Hepatocyte (in vitro differentiated cells): ENCODE results near the gene LRMDA. TPM values are rescaled to one million over a fixed set of nuclear protein-coding genes. Genes with fewer than 3 reads are reported as not detected.
A peak's percentile ranks its signal among the peaks of the same experiment; 100 is the strongest.

Experiments
- DNase-seq: peaks from one replicate; pipeline ENCODE4 v3.0.0-alpha.2; 2016; ENCODE audit warnings: low spot score
- H2AFZ ChIP-seq: fragments of 200-600 bp; sonication (generic); 2 replicates; pipeline ENCODE4 v1.6.0; 2016; ENCODE audit warnings: antibody characterized with exemption, mild to moderate bottlenecking
- H3K27ac ChIP-seq: fragments of 200-600 bp; sonication (generic); 2 replicates; pipeline ENCODE4 v1.5.1; 2016; ENCODE audit warnings: mild to moderate bottlenecking
- H3K27me3 ChIP-seq: fragments of 200-600 bp; sonication (generic); 2 replicates; pipeline ENCODE4 v1.6.1; 2016
- H3K36me3 ChIP-seq: fragments of 200-600 bp; sonication (generic); replicated peaks from 2 replicates; pipeline ENCODE4 v1.5.1; 2016; ENCODE audit warnings: low read depth; ENCODE audit not compliant: insufficient read depth
- H3K4me1 ChIP-seq: fragments of 200-600 bp; sonication (generic); 2 replicates; pipeline ENCODE4 v1.5.1; 2016; ENCODE audit warnings: mild to moderate bottlenecking, moderate library complexity; ENCODE audit not compliant: insufficient read depth
- H3K4me2 ChIP-seq: fragments of 200-600 bp; sonication (generic); 2 replicates; pipeline ENCODE4 v1.6.0; 2016
- H3K4me3 ChIP-seq: fragments of 200-600 bp; sonication (generic); 2 replicates; pipeline ENCODE4 v1.5.1; 2016; ENCODE audit warnings: mild to moderate bottlenecking
- H3K79me2 ChIP-seq: fragments of 200-600 bp; sonication (generic); 2 replicates; pipeline ENCODE4 v1.6.0; 2017; ENCODE audit warnings: mild to moderate bottlenecking
- H3K9me2 ChIP-seq: fragments of 200-600 bp; sonication (generic); replicated peaks from 2 replicates; pipeline ENCODE4 v1.6.0; 2017; ENCODE audit warnings: mild to moderate bottlenecking; ENCODE audit not compliant: insufficient read depth
- H3K9me3 ChIP-seq: fragments of 200-600 bp; sonication (generic); 2 replicates; pipeline ENCODE4 v1.5.1; 2016; ENCODE audit warnings: low read depth, mild to moderate bottlenecking
- H4K20me1 ChIP-seq: fragments of 200-600 bp; sonication (generic); 2 replicates; pipeline ENCODE4 v1.6.0; 2016; ENCODE audit warnings: mild to moderate bottlenecking; ENCODE audit not compliant: insufficient read depth, poor library complexity, severe bottlenecking
- CTCF ChIP-seq: fragments of 200-600 bp; sonication (generic); IDR thresholded peaks from 2 replicates; pipeline ENCODE4 v1.5.1; 2016; ENCODE audit warnings: antibody characterized with exemption, mild to moderate bottlenecking; ENCODE audit not compliant: poor library complexity
- EZH2 ChIP-seq: fragments of 200-600 bp; sonication (generic); IDR thresholded peaks from 2 replicates; pipeline ENCODE4 v1.6.1; 2016; ENCODE audit warnings: antibody characterized with exemption, mild to moderate bottlenecking, borderline replicate concordance
- EZH2phosphoT487 ChIP-seq: fragments of 200-600 bp; sonication (generic); IDR thresholded peaks from one replicate; pipeline ENCODE4 v1.6.1; 2018; ENCODE audit warnings: antibody characterized with exemption, mild to moderate bottlenecking, low read depth, moderate library complexity; ENCODE audit not compliant: unreplicated experiment, severe bottlenecking
- WGBS: methylation state at CpG from one replicate; pipeline ENCODE4 v1.1.6; 2016; ENCODE audit warnings: low lambda C conversion rate; ENCODE audit errors: missing lambda C conversion rate; 5-methylcytosine and 5-hydroxymethylcytosine counted together
- polyA plus RNA-seq: library from polyadenylated mRNA; unstranded; fragments of >200 nt; fragmentation: Nextera tagmentation; extraction: Ambion mirVana; gene quantifications from 2 replicates; pipeline ENCODE4 v1.2.1, GENCODE V29; 2016
- total RNA-seq: library from RNA; depleted of rRNA; stranded (reverse); fragments of >200 nt; gene quantifications from 2 replicates; pipeline ENCODE4 v1.2.3, GENCODE V29; 2014

LRMDA gene
- total and polyA plus RNA-seq, 2 experiments from 2014 or later, result 5.6 to 15.7 TPM

GRCh38 chr10:76552091-76552873 lies 1120.9 kb downstream of the LRMDA start:
- H3K4me2 ChIP-seq, result no peak overlapping the region
- H3K36me3 ChIP-seq, result no peaks in the 10 kb centered on the region
- H3K79me2 ChIP-seq, result no peaks in the 10 kb centered on the region
- no peak for DNase-seq
- no peaks in the 10 kb centered on the region for H3K27me3 ChIP-seq
- no peaks in the 10 kb centered on the region for H3K9me3 ChIP-seq
- H4K20me1 ChIP-seq, result no peaks in the 10 kb centered on the region
- WGBS, result 71% methylated on average over 1 of the region's 1 CpG
- no peak overlapping the region for H3K4me3 ChIP-seq
- no peak overlapping the region for H2AFZ ChIP-seq
- peak overlapping the region; percentile 85 for H3K27ac ChIP-seq
- TF ChIP-seq CTCF, result no peak
- no peak for TF ChIP-seq EZH2
- TF ChIP-seq EZH2phosphoT487, result no peak
- no peaks in the 10 kb centered on the region for H3K9me2 ChIP-seq
- peaks cover 8% of the 10 kb centered on the region for H3K4me1 ChIP-seq

GRCh38 chr10:76553263-76554032 lies 1122.0 kb downstream of the LRMDA start:
- H3K36me3 ChIP-seq, result no peaks in the 10 kb centered on the region
- peak overlapping the region; percentile 85 for H3K27ac ChIP-seq
- no peak overlapping the region for H3K4me3 ChIP-seq
- 54% methylated on average over 17 of the region's 17 CpGs for WGBS
- no peaks in the 10 kb centered on the region for H3K27me3 ChIP-seq
- H4K20me1 ChIP-seq, result no peaks in the 10 kb centered on the region
- H3K79me2 ChIP-seq, result no peaks in the 10 kb centered on the region
- peaks cover 17% of the 10 kb centered on the region for H3K4me1 ChIP-seq
- no peaks in the 10 kb centered on the region for H3K9me2 ChIP-seq
- no peaks in the 10 kb centered on the region for H3K9me3 ChIP-seq
- peak; percentile 10 for DNase-seq
- H3K4me2 ChIP-seq, result no peak overlapping the region
- TF ChIP-seq EZH2phosphoT487 (no peak), CTCF (no peak)
- H2AFZ ChIP-seq, result no peak overlapping the region

- no peak overlapping the region for H2AFZ ChIP-seq
- no peak for DNase-seq
- H3K4me2 ChIP-seq, result no peak overlapping the region
- H3K4me1 ChIP-seq, result peaks cover 21% of the 10 kb centered on the region
- no peak overlapping the region for H3K4me3 ChIP-seq
- peak overlapping the region; percentile 85 for H3K27ac ChIP-seq
- TF ChIP-seq EZH2phosphoT487 (no peak), CTCF (no peak), EZH2 (no peak)
- H4K20me1 ChIP-seq, result no peaks in the 10 kb centered on the region
- H3K9me2 ChIP-seq, result no peaks in the 10 kb centered on the region
- H3K9me3 ChIP-seq, result no peaks in the 10 kb centered on the region
- no peaks in the 10 kb centered on the region for H3K27me3 ChIP-seq
- no peaks in the 10 kb centered on the region for H3K36me3 ChIP-seq
- WGBS, result 48% methylated on average over 7 of the region's 7 CpGs
- no peaks in the 10 kb centered on the region for H3K79me2 ChIP-seq
These were observed 1122.6 kb downstream of the LRMDA start for GRCh38 chr10:76554033-76554408.
